PC-9 (cell line): ENCODE data around the gene TKTL2. TPM values are rescaled to one million over a fixed set of nuclear protein-coding genes. Genes with fewer than 3 reads are reported as not detected.

Experiments used
- BruUV-seq: library from RNA; stranded (reverse); fragments of 400-500 nt; replicated peaks from 2 replicates; lab custom pipeline; 2021; lab: Mats Ljungman, UMichigan
- CTCF ChIA-PET: fragments of 300-600 bp; sonication (Branson Sonifier 250); formaldehyde crosslinking; loops from one replicate; lab custom pipeline; 2022; ENCODE audit warnings: antibody characterized with exemption; lab: Charles Lee
- POLR2A ChIA-PET: fragments of 300-600 bp; sonication (Branson Sonifier 250); formaldehyde crosslinking; loops from one replicate; lab custom pipeline; 2022; ENCODE audit warnings: antibody characterized with exemption; ENCODE audit not compliant: unreplicated experiment; lab: Charles Lee
- DNase-seq, 2 experiments: peaks; one replicate each; pipeline versions ENCODE4 v3.0.0 to v3.0.0-alpha.2; 2015 to 2022; ENCODE audit warnings: mixed read lengths in 1 of 2
- H2AFZ ChIP-seq: fragments of 200-600 bp; sonication (generic); 2 replicates; pipeline ENCODE4 v1.8.1; 2017; ENCODE audit warnings: antibody characterized with exemption
- H3F3A ChIP-seq: fragments of 200-600 bp; sonication (generic); 2 replicates; pipeline ENCODE4 v1.8.1; 2017; ENCODE audit warnings: antibody characterized with exemption, mild to moderate bottlenecking, low read depth; ENCODE audit not compliant: insufficient read depth
- H3K27ac ChIP-seq: fragments of 200-600 bp; sonication (generic); 2 replicates; pipeline ENCODE4 v1.6.1; 2016; ENCODE audit warnings: mixed run types
- H3K27me3 ChIP-seq: fragments of 200-600 bp; sonication (generic); 2 replicates; pipeline ENCODE4 v1.6.1; 2016; ENCODE audit warnings: low read depth, mixed run types; ENCODE audit not compliant: insufficient read depth
- H3K36me3 ChIP-seq: fragments of 200-600 bp; sonication (generic); 2 replicates; pipeline ENCODE4 v1.6.1; 2016; ENCODE audit warnings: low read depth, mixed run types
- H3K4me1 ChIP-seq: fragments of 200-600 bp; sonication (generic); replicated peaks from 2 replicates; pipeline ENCODE4 v1.6.1; 2016; ENCODE audit warnings: mixed run types; ENCODE audit not compliant: insufficient read depth
- H3K4me2 ChIP-seq: fragments of 200-600 bp; sonication (generic); 2 replicates; pipeline ENCODE4 v1.6.1; 2017; ENCODE audit warnings: mixed run types
- H3K4me3 ChIP-seq: fragments of 200-600 bp; sonication (generic); 2 replicates; pipeline ENCODE4 v1.6.1; 2016; ENCODE audit warnings: mixed run types
- H3K79me2 ChIP-seq: fragments of 200-600 bp; sonication (generic); 2 replicates; pipeline ENCODE4 v1.6.1; 2017; ENCODE audit warnings: low read depth, mixed run types
- H3K9me2 ChIP-seq: fragments of 200-600 bp; sonication (generic); 2 replicates; pipeline ENCODE4 v1.8.1; 2017; ENCODE audit warnings: mild to moderate bottlenecking; ENCODE audit not compliant: insufficient read depth
- H3K9me3 ChIP-seq: fragments of 200-600 bp; sonication (generic); 2 replicates; pipeline ENCODE4 v1.8.1; 2016; ENCODE audit warnings: low read depth; ENCODE audit not compliant: insufficient read depth
- H4K20me1 ChIP-seq: fragments of 200-600 bp; sonication (generic); 2 replicates; pipeline ENCODE4 v1.8.1; 2017; ENCODE audit not compliant: insufficient read depth
- CTCF ChIP-seq: fragments of 200-600 bp; sonication (generic); conservative IDR thresholded peaks from 2 replicates; pipeline ENCODE4 v1.6.1; 2017; ENCODE audit warnings: mixed run types, antibody characterized with exemption, mild to moderate bottlenecking, moderate library complexity
- EZH2 ChIP-seq: fragments of 200-600 bp; sonication (generic); IDR thresholded peaks from 2 replicates; pipeline ENCODE4 v1.8.0; 2017; ENCODE audit warnings: antibody characterized with exemption, low read depth
- intact Hi-C: fragments of 100-400 bp; cut with micrococcal nuclease; formaldehyde crosslinking; loops from one replicate; pipeline ENCODE4 v1.10.0; 2022; ENCODE audit not compliant: unreplicated experiment
- total RNA-seq: library from RNA; stranded (reverse); gene quantifications from 2 replicates; pipeline ENCODE4 v1.2.3, GENCODE V29; 2021

TKTL2 gene
- total RNA-seq, 1 experiment from 2014 or later: not detected

GRCh38 chr4:163440040-163440439, 33.5 kb downstream of the TKTL2 start:
- Histone ChIP-seq H3K27ac (no peak overlapping the region), H3F3A (no peaks in the 10 kb centered on the region), H3K4me2 (no peak overlapping the region), H3K9me3 (no peaks in the 10 kb centered on the region), H4K20me1 (no peaks in the 10 kb centered on the region), H3K4me3 (no peak overlapping the region), H3K79me2 (no peaks in the 10 kb centered on the region), H3K9me2 (no peaks in the 10 kb centered on the region), H3K36me3 (no peaks in the 10 kb centered on the region), H3K4me1 (no peaks in the 10 kb centered on the region), H3K27me3 (no peaks in the 10 kb centered on the region), H2AFZ (no peak overlapping the region)
- no peak for DNase-seq
- intact Hi-C loops: no loop called here
- TF ChIP-seq CTCF: no peak
- TF ChIP-seq EZH2: no peak
- CTCF ChIA-PET: no interaction called here
- BruUV-seq: no TSS peak
- POLR2A ChIA-PET: no interaction called here

Other genes starting within 250 kb of the TKTL2 start
- 0.41 TPM in 1 of 2 replicates, not detected in the other for gene NPY1R, start 141.2 kb downstream of the TKTL2 start, total RNA-seq
- not detected in 2 replicates for gene NPY5R, start 129.9 kb downstream of the TKTL2 start, total RNA-seq
- gene TMA16, start 20.9 kb upstream of the TKTL2 start, total RNA-seq: 34.5 and 36.8 TPM in 2 replicates